ENCODE measurements around the gene CUL9. TPM values are rescaled to one million over a fixed set of nuclear protein-coding genes. Genes with fewer than 3 reads are reported as not detected.

CUL9 gene
- polyA plus RNA-seq, 1 donor from 2014 or later: 65.0 TPM

- H3K27ac ChIP-seq (ENCODE audit: low read length): no peak overlapping the region
- no peak overlapping the region for H2AFZ ChIP-seq (ENCODE audit: low read depth, low read length)
- H3K36me3 ChIP-seq (ENCODE audit: insufficient read depth, low read length): no peaks in the 10 kb centered on the region
- no peaks in the 10 kb centered on the region for H4K20me1 ChIP-seq (ENCODE audit: insufficient read depth)
- H3F3A ChIP-seq (ENCODE audit: insufficient read depth, low read length, poor library complexity, severe bottlenecking): no peaks in the 10 kb centered on the region
- no peaks in the 10 kb centered on the region for H3K9me3 ChIP-seq (ENCODE audit: low read length)
- no peak overlapping the region for H3K9ac ChIP-seq (ENCODE audit: low read length)
- H3K79me2 ChIP-seq (replicated peaks; ENCODE audit: insufficient read depth, low read length): no peaks in the 10 kb centered on the region
- no peaks in the 10 kb centered on the region for H3K9me2 ChIP-seq (ENCODE audit: insufficient read depth, low read length)
- H3K4me3 ChIP-seq (ENCODE audit: low read length): peak overlapping the region; percentile 62
- no peaks in the 10 kb centered on the region for H3K27me3 ChIP-seq (ENCODE audit: insufficient read depth, low read depth, low read length)
- no peak overlapping the region for H3K4me2 ChIP-seq (ENCODE audit: low read length)
- TF ChIP-seq EZH2 (IDR thresholded peaks at IDR 0.05; ENCODE audit: borderline replicate concordance, insufficient read depth, low read length, poor library complexity, severe bottlenecking) (no peak), REST (IDR thresholded peaks at IDR 0.05; ENCODE audit: borderline replicate concordance) (no peak), RAD21 (conservative IDR thresholded peaks at IDR 0.05) (no peak), POLR2AphosphoS5 (IDR thresholded peaks at IDR 0.05) (no peak), CTCF (IDR thresholded peaks at IDR 0.05; ENCODE audit: poor library complexity, severe bottlenecking) (no peak), TAF1 (IDR thresholded peaks at IDR 0.05; ENCODE audit: low read depth) (no peak), MXI1 (conservative IDR thresholded peaks at IDR 0.05; ENCODE audit: poor library complexity, severe bottlenecking) (no peak), SMC3 (conservative IDR thresholded peaks at IDR 0.05; ENCODE audit: poor library complexity) (no peak), EP300 (conservative IDR thresholded peaks at IDR 0.05; ENCODE audit: poor library complexity, severe bottlenecking) (no peak)
Observed at GRCh38 chr6:43229803-43230620, 48.0 kb downstream of the CUL9 start.

GRCh38 chr6:43231053-43231452 is 49.1 kb downstream of the CUL9 start:
- no peak for TF ChIP-seq POLR2AphosphoS5 (IDR thresholded peaks at IDR 0.05)
- no peak for TF ChIP-seq CTCF (IDR thresholded peaks at IDR 0.05; ENCODE audit: poor library complexity, severe bottlenecking)
- no peak for TF ChIP-seq EZH2 (IDR thresholded peaks at IDR 0.05; ENCODE audit: borderline replicate concordance, insufficient read depth, low read length, poor library complexity, severe bottlenecking)
- TF ChIP-seq RAD21 (conservative IDR thresholded peaks at IDR 0.05): no peak
- no peak for TF ChIP-seq TAF1 (IDR thresholded peaks at IDR 0.05; ENCODE audit: low read depth)
- no peak for TF ChIP-seq MXI1 (conservative IDR thresholded peaks at IDR 0.05; ENCODE audit: poor library complexity, severe bottlenecking)
- no peak for TF ChIP-seq EP300 (conservative IDR thresholded peaks at IDR 0.05; ENCODE audit: poor library complexity, severe bottlenecking)
- Histone ChIP-seq H3K9me3 (ENCODE audit: low read length) (no peaks in the 10 kb centered on the region), H3K4me3 (ENCODE audit: low read length) (no peak overlapping the region), H3K27me3 (ENCODE audit: insufficient read depth, low read depth, low read length) (no peaks in the 10 kb centered on the region), H3F3A (ENCODE audit: insufficient read depth, low read length, poor library complexity, severe bottlenecking) (no peaks in the 10 kb centered on the region), H4K20me1 (ENCODE audit: insufficient read depth) (no peaks in the 10 kb centered on the region), H3K36me3 (ENCODE audit: insufficient read depth, low read length) (no peaks in the 10 kb centered on the region), H3K27ac (ENCODE audit: low read length) (no peak overlapping the region), H3K79me2 (replicated peaks; ENCODE audit: insufficient read depth, low read length) (no peaks in the 10 kb centered on the region), H2AFZ (ENCODE audit: low read depth, low read length) (no peak overlapping the region), H3K9ac (ENCODE audit: low read length) (no peak overlapping the region), H3K4me2 (ENCODE audit: low read length) (no peak overlapping the region), H3K9me2 (ENCODE audit: insufficient read depth, low read length) (no peaks in the 10 kb centered on the region)
